A673 (cell line): ENCODE results near the gene ZNF146. TPM values are rescaled to one million over a fixed set of nuclear protein-coding genes. Genes with fewer than 3 reads are reported as not detected.

Experiments used
- BruUV-seq: library from RNA; stranded (reverse); fragments of 400-500 nt; replicated peaks from 2 replicates; lab custom pipeline; 2021; lab: Mats Ljungman, UMichigan
- CTCF ChIA-PET: fragments of 300-600 bp; sonication (Branson Sonifier 250); formaldehyde crosslinking; loops from one replicate; lab custom pipeline; 2022; ENCODE audit warnings: antibody characterized with exemption; lab: Charles Lee
- POLR2A ChIA-PET: fragments of 300-600 bp; sonication (Branson Sonifier 250); formaldehyde crosslinking; loops from one replicate; lab custom pipeline; 2022; ENCODE audit warnings: antibody characterized with exemption; ENCODE audit not compliant: low non-redundant PET; lab: Charles Lee
- DNase-seq: peaks from one replicate; pipeline ENCODE4 v3.0.0-alpha.2; 2015; ENCODE audit warnings: low spot score
- H3K27ac ChIP-seq: fragments of 200-600 bp; sonication (generic); 2 replicates; pipeline ENCODE4 v1.5.1; 2016; ENCODE audit warnings: mixed run types, low read depth, mild to moderate bottlenecking, mixed read lengths, antibody characterized with exemption, low read length; ENCODE audit not compliant: poor library complexity, severe bottlenecking
- H3K27me3 ChIP-seq: fragments of 200-600 bp; sonication (generic); replicated peaks from 2 replicates; pipeline ENCODE4 v1.6.1; 2017; ENCODE audit warnings: mixed run types, low read depth, mild to moderate bottlenecking, mixed read lengths, antibody characterized with exemption, low read length; ENCODE audit not compliant: insufficient read depth, poor library complexity
- H3K36me3 ChIP-seq: fragments of 200-600 bp; sonication (generic); 2 replicates; pipeline ENCODE4 v1.6.1; 2016; ENCODE audit warnings: mixed run types, mild to moderate bottlenecking, mixed read lengths, antibody characterized with exemption, low read length; ENCODE audit not compliant: insufficient read depth, poor library complexity, severe bottlenecking
- H3K4me1 ChIP-seq: fragments of 200-600 bp; sonication (generic); 2 replicates; pipeline ENCODE4 v1.6.1; 2017; ENCODE audit warnings: mixed run types, mild to moderate bottlenecking, mixed read lengths, antibody characterized with exemption, low read length; ENCODE audit not compliant: insufficient read depth, poor library complexity, severe bottlenecking
- H3K4me3 ChIP-seq: fragments of 200-600 bp; sonication (generic); 2 replicates; pipeline ENCODE4 v1.5.1; 2016; ENCODE audit warnings: low read depth, mixed run types, mild to moderate bottlenecking, mixed read lengths, low read length; ENCODE audit not compliant: poor library complexity, severe bottlenecking
- H3K9me3 ChIP-seq: fragments of 200-600 bp; sonication (generic); 2 replicates; pipeline ENCODE4 v1.6.1; 2016; ENCODE audit warnings: mixed run types, low read depth, mild to moderate bottlenecking, mixed read lengths, antibody characterized with exemption, low read length; ENCODE audit not compliant: poor library complexity, severe bottlenecking
- CTCF ChIP-seq: fragments of 300-800, 200-600 bp; sonication (generic); conservative IDR thresholded peaks from 2 replicates; pipeline ENCODE4 v1.5.1; 2017; ENCODE audit warnings: low read depth, mild to moderate bottlenecking, antibody characterized with exemption, low read length, moderate library complexity, mixed read lengths
- EZH2 ChIP-seq: fragments of 200-600 bp; sonication (generic); IDR thresholded peaks from 2 replicates; pipeline ENCODE4 v1.6.1; 2017; ENCODE audit warnings: borderline replicate concordance, low read depth, mild to moderate bottlenecking, mixed read lengths, antibody characterized with exemption, low read length; ENCODE audit not compliant: poor library complexity, severe bottlenecking
- intact Hi-C: fragments of 100-400 bp; cut with micrococcal nuclease; formaldehyde crosslinking; loops from one replicate; pipeline ENCODE4 v1.10.0; 2022; ENCODE audit not compliant: unreplicated experiment
- total RNA-seq: library from RNA; stranded (reverse); gene quantifications from 2 replicates; pipeline ENCODE4 v1.2.3, GENCODE V29; 2021

ZNF146 gene
- total RNA-seq, 1 experiment from 2014 or later = 130 TPM

DNA sequence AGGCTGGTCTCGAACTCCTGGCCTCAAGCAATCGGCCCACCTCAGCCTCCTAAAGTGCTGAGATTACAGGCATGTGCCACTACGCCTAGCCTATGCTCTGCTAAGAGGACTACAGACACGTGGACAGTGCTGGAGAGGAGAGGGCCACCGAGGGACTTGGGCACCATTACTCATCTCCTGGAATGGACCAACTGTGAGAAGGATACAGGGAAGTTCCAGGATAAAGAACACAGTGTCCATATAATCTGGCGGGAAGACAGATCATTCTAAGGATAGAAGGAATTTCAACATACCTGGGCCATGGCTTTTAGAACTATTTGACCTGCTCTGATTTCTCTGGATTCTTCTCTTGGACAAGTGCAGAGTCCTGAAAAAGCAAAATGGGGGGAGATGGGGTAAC is 13.2 kb upstream of the ZNF146 start:
- no TSS peak for BruUV-seq
- intact Hi-C loops = no loop called here
- H3K36me3 ChIP-seq = no peaks in the 10 kb centered on the region
- ChIA-PET CTCF (no interaction called here), POLR2A (no interaction called here)
- no peaks in the 10 kb centered on the region for H3K9me3 ChIP-seq
- no peak for DNase-seq
- H3K4me1 ChIP-seq = no peaks in the 10 kb centered on the region
- H3K27me3 ChIP-seq = no peaks in the 10 kb centered on the region
- TF ChIP-seq CTCF (no peak), EZH2 (no peak)
- H3K27ac ChIP-seq = no peak overlapping the region
- no peak overlapping the region for H3K4me3 ChIP-seq

DNA sequence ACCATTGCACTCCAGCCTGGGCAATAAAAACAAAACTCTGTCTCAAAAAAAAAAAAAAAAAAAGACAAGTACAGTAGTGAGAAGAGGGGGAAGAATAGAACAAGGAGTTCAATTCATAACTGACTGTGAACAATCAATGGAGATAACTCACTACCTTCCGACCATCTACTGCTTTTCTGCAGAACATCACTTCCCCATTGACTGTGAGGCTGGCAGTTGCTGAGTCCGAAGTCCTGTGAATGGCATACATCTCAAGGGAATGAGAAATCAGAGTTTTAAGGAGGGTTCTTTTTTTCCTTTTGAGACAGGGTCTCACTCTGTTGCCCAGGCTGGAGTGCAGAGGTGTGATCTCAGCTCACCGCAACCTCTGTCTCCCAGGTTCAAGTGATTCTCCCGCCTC is 11.6 kb upstream of the ZNF146 start:
- intact Hi-C loops = no loop called here
- no peaks in the 10 kb centered on the region for H3K27me3 ChIP-seq
- no peak overlapping the region for H3K27ac ChIP-seq
- H3K4me1 ChIP-seq = no peaks in the 10 kb centered on the region
- POLR2A ChIA-PET = no interaction called here
- CTCF ChIA-PET = no interaction called here
- no peak for DNase-seq
- H3K36me3 ChIP-seq = no peaks in the 10 kb centered on the region
- H3K4me3 ChIP-seq = no peak overlapping the region
- H3K9me3 ChIP-seq = no peaks in the 10 kb centered on the region
- TF ChIP-seq EZH2 = no peak
- TF ChIP-seq CTCF = no peak
- no TSS peak for BruUV-seq

DNA sequence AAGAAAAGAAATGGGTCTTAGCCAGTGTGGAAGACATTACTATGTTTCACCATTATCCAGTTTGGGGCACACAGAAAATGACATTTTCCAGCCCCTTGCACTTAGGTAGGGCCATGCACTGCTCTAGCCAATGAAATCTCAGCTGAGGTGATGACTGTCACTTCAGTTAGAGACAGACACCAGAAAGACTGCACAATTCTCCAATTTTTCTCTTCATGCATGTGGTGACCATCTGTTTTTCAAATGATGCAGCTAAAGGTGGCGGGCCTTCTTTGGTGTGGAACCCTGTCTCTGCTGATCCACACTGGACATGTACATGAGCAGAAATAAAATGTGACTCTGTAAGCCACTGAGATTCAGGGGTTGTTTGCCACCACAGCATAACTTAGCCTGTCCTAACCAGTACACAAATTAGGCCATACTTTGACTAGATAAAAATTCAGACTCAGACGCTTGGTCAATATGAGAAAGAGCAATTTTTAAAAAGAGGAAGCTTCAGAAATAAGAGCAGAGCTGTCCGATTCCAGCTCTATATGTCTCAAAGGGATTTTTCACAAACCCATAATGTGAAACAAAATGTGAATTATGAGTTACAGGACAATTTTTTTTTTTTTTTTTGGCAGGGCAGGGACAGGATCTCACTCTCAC is 7.2 kb upstream of the ZNF146 start:
- POLR2A ChIA-PET = interaction anchor here (0.5 kb wide), 1 partner anchor 37 kb away, joined by 9 read pairs; no protein-coding TSS in a partner anchor
- TF ChIP-seq EZH2 (no peak), CTCF (no peak)
- BruUV-seq = no TSS peak
- Histone ChIP-seq H3K36me3 (no peaks in the 10 kb centered on the region), H3K9me3 (no peaks in the 10 kb centered on the region), H3K27me3 (no peaks in the 10 kb centered on the region), H3K27ac (no peak overlapping the region), H3K4me3 (no peak overlapping the region), H3K4me1 (no peaks in the 10 kb centered on the region)
- no peak for DNase-seq
- intact Hi-C loops = no loop called here
- CTCF ChIA-PET = no interaction called here
